ENCODE measurements around the gene PSMA3. TPM values are rescaled to one million over a fixed set of nuclear protein-coding genes. Genes with fewer than 3 reads are reported as not detected.

Gene PSMA3
- total RNA-seq, 1 donor from 2014 or later, result 232 TPM

DNA sequence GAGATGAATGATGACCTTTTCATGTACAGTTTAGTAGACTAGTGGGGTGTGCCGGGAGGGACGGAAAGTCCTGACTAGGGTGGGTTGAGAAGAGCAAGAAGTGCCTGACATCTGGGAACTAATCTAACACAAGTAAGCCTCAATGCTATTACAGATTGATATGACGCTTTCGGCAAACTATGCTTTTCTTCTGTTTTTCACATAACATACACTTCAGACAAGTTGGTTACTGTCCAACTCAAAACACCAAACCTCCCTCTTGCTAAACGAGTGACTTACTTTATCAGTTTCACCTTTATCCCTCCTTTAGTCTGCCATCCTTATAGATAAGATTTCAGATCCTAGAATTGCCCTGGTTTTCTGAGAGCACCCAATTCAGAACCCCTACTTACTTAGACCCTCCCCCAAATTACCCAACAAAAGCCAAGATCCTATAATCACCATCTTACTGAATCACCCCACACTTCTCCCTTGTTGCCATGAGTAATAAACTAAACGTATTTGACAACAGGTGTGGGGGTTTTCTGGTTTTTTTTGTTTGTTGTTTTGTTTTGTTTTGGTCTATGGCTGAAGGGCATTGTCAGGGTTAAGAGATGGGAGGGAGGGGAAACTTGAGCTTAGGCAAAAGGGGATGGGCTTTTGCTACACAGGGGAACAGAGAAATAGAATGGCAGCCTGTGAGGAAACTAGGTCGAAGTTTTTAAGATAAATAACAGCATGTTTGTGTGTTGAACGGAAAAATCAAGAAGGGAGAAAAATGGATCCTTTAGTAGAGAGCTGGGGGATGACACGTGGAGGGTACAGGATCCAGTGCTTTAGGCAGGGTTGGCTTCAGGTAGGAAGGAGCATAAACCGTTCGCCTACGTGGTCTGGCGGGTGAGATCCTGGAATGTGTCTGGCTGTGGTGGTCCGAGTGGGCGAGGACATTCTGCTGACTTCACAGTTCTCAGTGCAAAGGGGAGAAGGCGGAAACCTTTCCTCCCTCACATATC is 6.1 kb upstream of the PSMA3 start:
- Histone ChIP-seq H4K20me1 (ENCODE audit: insufficient read depth, low read length) (no peaks in the 10 kb centered on the region), H3K27me3 (ENCODE audit: insufficient read depth, low read length) (no peaks in the 10 kb centered on the region), H3K27ac (ENCODE audit: low read depth, low read length) (no peak overlapping the region), H3K4me2 (ENCODE audit: low read length) (peak overlapping the region; percentile 83), H2AFZ (ENCODE audit: low read depth, low read length) (no peak overlapping the region), H3K9me3 (ENCODE audit: insufficient read depth, low read depth, low read length) (no peaks in the 10 kb centered on the region), H3K4me3 (ENCODE audit: insufficient read depth, low read depth, low read length) (peak overlapping the region; percentile 88), H3K36me3 (ENCODE audit: insufficient read depth, low read length) (no peaks in the 10 kb centered on the region), H3K9ac (ENCODE audit: low read length) (no peak overlapping the region), H3K79me2 (ENCODE audit: insufficient read depth, low read length) (no peaks in the 10 kb centered on the region), H3K4me1 (ENCODE audit: insufficient read depth, low read length) (peaks cover 3% of the 10 kb centered on the region)
- Mint-ChIP-seq H3K36me3 (ENCODE audit: low read depth, unreplicated experiment) (no peaks in the 10 kb centered on the region), H3K27ac (ENCODE audit: unreplicated experiment) (no peak overlapping the region), H3K4me3 (ENCODE audit: unreplicated experiment) (no peak overlapping the region), H3K27me3 (ENCODE audit: low read depth, unreplicated experiment) (no peaks in the 10 kb centered on the region), H3K9me3 (ENCODE audit: unreplicated experiment) (no peaks in the 10 kb centered on the region), H3K4me1 (ENCODE audit: low read depth, unreplicated experiment) (peaks cover 3% of the 10 kb centered on the region)
- TF ChIP-seq EZH2 (IDR thresholded peaks at IDR 0.05; ENCODE audit: insufficient read depth, low read length), result no peak
- TF ChIP-seq, protein P1, sequence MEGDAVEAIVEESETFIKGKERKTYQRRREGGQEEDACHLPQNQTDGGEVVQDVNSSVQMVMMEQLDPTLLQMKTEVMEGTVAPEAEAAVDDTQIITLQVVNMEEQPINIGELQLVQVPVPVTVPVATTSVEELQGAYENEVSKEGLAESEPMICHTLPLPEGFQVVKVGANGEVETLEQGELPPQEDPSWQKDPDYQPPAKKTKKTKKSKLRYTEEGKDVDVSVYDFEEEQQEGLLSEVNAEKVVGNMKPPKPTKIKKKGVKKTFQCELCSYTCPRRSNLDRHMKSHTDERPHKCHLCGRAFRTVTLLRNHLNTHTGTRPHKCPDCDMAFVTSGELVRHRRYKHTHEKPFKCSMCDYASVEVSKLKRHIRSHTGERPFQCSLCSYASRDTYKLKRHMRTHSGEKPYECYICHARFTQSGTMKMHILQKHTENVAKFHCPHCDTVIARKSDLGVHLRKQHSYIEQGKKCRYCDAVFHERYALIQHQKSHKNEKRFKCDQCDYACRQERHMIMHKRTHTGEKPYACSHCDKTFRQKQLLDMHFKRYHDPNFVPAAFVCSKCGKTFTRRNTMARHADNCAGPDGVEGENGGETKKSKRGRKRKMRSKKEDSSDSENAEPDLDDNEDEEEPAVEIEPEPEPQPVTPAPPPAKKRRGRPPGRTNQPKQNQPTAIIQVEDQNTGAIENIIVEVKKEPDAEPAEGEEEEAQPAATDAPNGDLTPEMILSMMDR (IDR thresholded peaks at IDR 0.05; ENCODE audit: insufficient read depth, low read depth, low read length), result no peak
- FAIRE-seq (no peak), DNase-seq (ENCODE audit: low read depth) (peak; percentile 6)

DNA sequence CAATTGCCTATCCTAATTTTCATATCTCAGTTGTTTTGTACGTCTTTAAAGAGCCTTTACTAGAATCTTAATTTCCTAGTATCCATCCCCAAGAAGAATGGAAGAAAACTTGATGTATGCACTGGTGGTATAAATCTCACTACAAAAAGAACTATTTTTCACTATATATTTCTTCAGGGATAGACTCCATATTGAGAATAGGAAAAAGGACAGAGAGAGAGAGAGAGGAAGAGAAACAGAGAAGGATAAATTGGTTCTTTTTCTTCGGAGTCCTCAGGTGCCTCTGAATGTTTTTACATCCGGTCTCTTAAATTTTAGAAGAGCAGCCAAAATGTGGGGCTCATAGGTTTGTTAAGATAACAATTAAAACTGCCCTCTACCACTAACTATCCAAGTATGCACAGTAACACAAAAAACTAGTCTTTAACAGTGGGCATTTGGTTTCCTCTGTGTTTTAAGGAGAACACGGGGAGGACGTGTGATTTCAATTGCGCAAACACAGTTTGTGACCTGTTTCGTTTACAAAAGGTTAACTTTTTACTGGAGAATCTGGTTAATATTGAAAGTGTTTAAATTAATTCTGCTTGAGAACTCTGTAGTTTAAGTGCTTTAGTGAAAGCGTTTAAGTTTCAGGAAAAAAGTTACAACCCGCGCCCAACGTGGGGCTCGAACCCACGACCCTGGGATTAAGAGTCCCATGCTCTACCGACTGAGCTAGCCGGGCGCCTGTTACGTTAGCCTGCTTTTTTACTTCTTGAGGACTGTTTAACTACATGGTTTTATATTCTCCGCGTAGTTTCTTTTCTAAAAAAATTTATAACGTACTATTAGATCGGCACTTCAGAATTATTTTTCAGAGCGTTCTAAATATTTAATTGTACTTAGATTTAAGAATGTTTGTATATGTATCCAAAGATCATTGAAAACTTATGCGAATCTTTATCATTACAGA is 5.1 kb upstream of the PSMA3 start:
- DNase-seq (ENCODE audit: low read depth) (peak; percentile 27), FAIRE-seq (no peak)
- H3K9me3 ChIP-seq (ENCODE audit: insufficient read depth, low read depth, low read length), result no peaks in the 10 kb centered on the region
- H2AFZ ChIP-seq (ENCODE audit: low read depth, low read length), result peak overlapping the region; percentile 59
- Mint-ChIP-seq H3K36me3 (ENCODE audit: low read depth, unreplicated experiment) (no peaks in the 10 kb centered on the region), H3K9me3 (ENCODE audit: unreplicated experiment) (no peaks in the 10 kb centered on the region), H3K4me1 (ENCODE audit: low read depth, unreplicated experiment) (peaks cover 3% of the 10 kb centered on the region), H3K27ac (ENCODE audit: unreplicated experiment) (peak overlapping the region; percentile 71), H3K4me3 (ENCODE audit: unreplicated experiment) (no peak overlapping the region), H3K27me3 (ENCODE audit: low read depth, unreplicated experiment) (no peaks in the 10 kb centered on the region)
- H4K20me1 ChIP-seq (ENCODE audit: insufficient read depth, low read length), result no peaks in the 10 kb centered on the region
- no peaks in the 10 kb centered on the region for H3K36me3 ChIP-seq (ENCODE audit: insufficient read depth, low read length)
- peak overlapping the region; percentile 88 for H3K4me3 ChIP-seq (ENCODE audit: insufficient read depth, low read depth, low read length)
- H3K4me1 ChIP-seq (ENCODE audit: insufficient read depth, low read length), result peaks cover 5% of the 10 kb centered on the region
- H3K27me3 ChIP-seq (ENCODE audit: insufficient read depth, low read length), result no peaks in the 10 kb centered on the region
- TF ChIP-seq, protein P1 (IDR thresholded peaks at IDR 0.05; ENCODE audit: insufficient read depth, low read depth, low read length), result no peak
- TF ChIP-seq EZH2 (IDR thresholded peaks at IDR 0.05; ENCODE audit: insufficient read depth, low read length), result no peak
- H3K9ac ChIP-seq (ENCODE audit: low read length), result peak overlapping the region; percentile 70
- peak overlapping the region; percentile 83 for H3K4me2 ChIP-seq (ENCODE audit: low read length)
- no peaks in the 10 kb centered on the region for H3K79me2 ChIP-seq (ENCODE audit: insufficient read depth, low read length)
- H3K27ac ChIP-seq (ENCODE audit: low read depth, low read length), result no peak overlapping the region

All from astrocyte (in vitro differentiated cells and primary cell).